ENCODE measurements around the gene ASB13. TPM values are rescaled to one million over a fixed set of nuclear protein-coding genes. Genes with fewer than 3 reads are reported as not detected.

ASB13 gene
- total and polyA plus RNA-seq, 10 of the 15 experiments (the other 5 are each of a cell fraction or from before 2014, with no cell fraction given) = 0.02 to 0.59 (median 0.10) TPM; not detected in 2

DNA sequence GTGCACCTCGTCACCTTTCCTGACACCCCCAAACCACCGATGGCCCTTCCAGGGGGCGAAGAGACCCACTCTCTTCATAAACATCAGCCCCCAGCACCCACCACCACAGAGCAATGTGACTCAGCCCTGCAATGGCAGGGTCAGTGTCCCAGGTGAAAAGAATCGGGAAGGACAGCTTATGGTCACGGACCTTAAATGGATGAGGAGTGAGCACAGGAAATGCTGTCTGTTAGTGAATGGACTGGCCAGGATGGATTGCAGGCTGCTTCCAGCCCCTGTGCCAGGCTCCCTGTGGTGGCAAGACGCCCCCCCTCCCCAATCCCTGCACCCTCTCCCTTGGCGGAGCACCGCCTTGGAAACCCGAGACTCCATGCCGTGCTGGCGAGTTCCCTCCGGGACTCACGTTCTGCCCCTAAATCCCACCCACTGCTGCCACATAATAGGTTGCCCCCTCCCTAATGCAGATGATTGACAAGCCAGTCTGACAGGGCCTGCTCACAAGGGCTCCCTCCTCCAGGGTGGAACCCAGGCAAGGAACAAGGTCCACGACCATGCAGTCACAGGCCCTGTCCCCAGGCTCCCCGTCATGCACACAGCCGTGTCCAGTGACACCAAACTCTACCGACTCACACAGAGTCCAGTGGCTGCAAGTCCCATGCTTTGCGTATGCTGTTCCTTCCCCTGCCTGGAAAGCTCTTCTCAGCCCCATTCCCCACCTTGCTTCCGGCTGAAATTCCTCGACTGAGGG, 7.3 kb downstream of the ASB13 start:
- no peak overlapping the region for H3K4me3 ChIP-seq
- peaks cover 9% of the 10 kb centered on the region for H3K4me1 ChIP-seq (ENCODE audit: control insufficient read depth, insufficient read depth, low read length)
- TF ChIP-seq EGR1 (IDR thresholded peaks at IDR 0.05; ENCODE audit: borderline replicate concordance in 1 of 2, low read depth in 2 of 2, low read length in 2 of 2) = no peak
- no peak for TF ChIP-seq CREB1 (IDR thresholded peaks at IDR 0.05; ENCODE audit: low read depth)
- TF ChIP-seq, protein P1, sequence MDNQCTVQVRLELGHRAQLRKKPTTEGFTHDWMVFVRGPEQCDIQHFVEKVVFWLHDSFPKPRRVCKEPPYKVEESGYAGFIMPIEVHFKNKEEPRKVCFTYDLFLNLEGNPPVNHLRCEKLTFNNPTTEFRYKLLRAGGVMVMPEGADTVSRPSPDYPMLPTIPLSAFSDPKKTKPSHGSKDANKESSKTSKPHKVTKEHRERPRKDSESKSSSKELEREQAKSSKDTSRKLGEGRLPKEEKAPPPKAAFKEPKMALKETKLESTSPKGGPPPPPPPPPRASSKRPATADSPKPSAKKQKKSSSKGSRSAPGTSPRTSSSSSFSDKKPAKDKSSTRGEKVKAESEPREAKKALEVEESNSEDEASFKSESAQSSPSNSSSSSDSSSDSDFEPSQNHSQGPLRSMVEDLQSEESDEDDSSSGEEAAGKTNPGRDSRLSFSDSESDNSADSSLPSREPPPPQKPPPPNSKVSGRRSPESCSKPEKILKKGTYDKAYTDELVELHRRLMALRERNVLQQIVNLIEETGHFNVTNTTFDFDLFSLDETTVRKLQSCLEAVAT (IDR thresholded peaks at IDR 0.05) = no peak
- TF ChIP-seq CHD1 (IDR thresholded peaks at IDR 0.05; ENCODE audit: low read depth, low read length) = no peak
- no peak for TF ChIP-seq ZNF622 (IDR thresholded peaks at IDR 0.05)
- TF ChIP-seq SMARCA5 (IDR thresholded peaks at IDR 0.05) = no peak
- no peak for TF ChIP-seq PBX3 (IDR thresholded peaks at IDR 0.05; ENCODE audit: insufficient replicate concordance, low read depth, low read length)
- TF ChIP-seq BHLHE40 (IDR thresholded peaks at IDR 0.05; ENCODE audit: borderline replicate concordance in 1 of 2, low read depth in 2 of 2, low read length in 1 of 2) = no peak
- TF ChIP-seq TAF1 (IDR thresholded peaks at IDR 0.05; ENCODE audit: borderline replicate concordance, low read depth, low read length) = no peak
- TF ChIP-seq KAT2A (conservative IDR thresholded peaks at IDR 0.05; ENCODE audit: control insufficient read depth, low read depth, low read length) = no peak
- no peak for TF ChIP-seq IKZF1 (conservative IDR thresholded peaks at IDR 0.05)
- TF ChIP-seq MXI1 (IDR thresholded peaks at IDR 0.05; ENCODE audit: low read depth, low read length) = no peak
- no peak for TF ChIP-seq BRCA1 (IDR thresholded peaks at IDR 0.05; ENCODE audit: low read depth, low read length)
- no peak for TF ChIP-seq MTA2 (IDR thresholded peaks at IDR 0.05; ENCODE audit: low read depth)
- no peak for TF ChIP-seq SMAD5 (IDR thresholded peaks at IDR 0.05; ENCODE audit: low read depth)
- no peak for TF ChIP-seq NFYB (IDR thresholded peaks at IDR 0.05; ENCODE audit: insufficient read depth, low read depth, low read length)
- TF ChIP-seq RCOR1 (conservative IDR thresholded peaks at IDR 0.05; ENCODE audit: low read depth, low read length) = no peak
- TF ChIP-seq JUND (IDR thresholded peaks at IDR 0.05; ENCODE audit: low read depth, low read length) = no peak
- no peak for TF ChIP-seq POLR2AphosphoS5 (IDR thresholded peaks at IDR 0.05; ENCODE audit: low read length)
- no peaks in the 10 kb centered on the region; the same call in 2 of the 3 replicates for H3K9me3 ChIP-seq (replicated peaks; ENCODE audit: control insufficient read depth, insufficient read depth, low read length)
- ATAC-seq = no peak
- SMC1A ChIA-PET (ENCODE audit: uncharacterized antibody, unreplicated experiment) = interaction anchor here (0.6 kb wide), 1 partner anchor 341 kb away, joined by 3 read pairs; no protein-coding TSS in a partner anchor
- no peak for DNase-seq (ENCODE audit: low read depth, low spot score)
- in situ Hi-C loops (cut with MboI) (no loop called here), intact Hi-C loops (cut with micrococcal nuclease; ENCODE audit: unreplicated experiment) (no loop called here)
- no peak overlapping the region for H3K9ac ChIP-seq (ENCODE audit: control insufficient read depth, insufficient read depth, low read length)
- H3K36me3 ChIP-seq (ENCODE audit: control insufficient read depth in 2 of 2, insufficient read depth in 2 of 2, low read length in 1 of 2) = no peaks in the 10 kb centered on the region
- CTCF ChIA-PET = no interaction called here
- FAIRE-seq = no peak
- H2AFZ ChIP-seq (ENCODE audit: control insufficient read depth, low read depth, low read length) = no peak overlapping the region
- H3K79me2 ChIP-seq (ENCODE audit: control insufficient read depth, insufficient read depth, low read length) = no peaks in the 10 kb centered on the region
- POLR2A ChIA-PET = no interaction called here
- no peaks in the 10 kb centered on the region for H4K20me1 ChIP-seq (ENCODE audit: control insufficient read depth, insufficient read depth)
- no peak overlapping the region for H3K27ac ChIP-seq (ENCODE audit: control insufficient read depth, insufficient read depth)
- no TSS peak for BruUV-seq (replicated peaks)
- WGBS (ENCODE audit: insufficient coverage, insufficient replicate concordance, low lambda C conversion rate, missing lambda C conversion rate) = 46% methylated on average over 20 of the region's 20 CpGs
- H3K4me2 ChIP-seq (ENCODE audit: control insufficient read depth, insufficient read depth) = no peak overlapping the region
- H3K27me3 ChIP-seq (replicated peaks in 1 of 2; ENCODE audit: control insufficient read depth in 2 of 2, insufficient read depth in 2 of 2, low read length in 1 of 2) = peaks cover 0 to 1% of the 10 kb centered on the region in 2 experiments; a peak in 2 of 4 replicates
- RAD21 ChIA-PET (ENCODE audit: unreplicated experiment) = no interaction called here
